GM12891 (cell line): ENCODE results near the gene EFNA2.
A peak's percentile ranks its signal among the peaks of the same experiment; 100 is the strongest.

ENCODE experiments used
- DNase-seq: peaks from one replicate; pipeline ENCODE4 v3.0.0; 2011; ENCODE audit warnings: low spot score; ENCODE audit not compliant: insufficient read length
- FAIRE-seq: peaks from 2 replicates; lab custom pipeline; 2011; peaks lifted over from hg19 to GRCh38; lab: Jason Lieb, UNC
- PAX5 ChIP-seq: IDR thresholded peaks from 2 replicates; pipeline ENCODE4 v1.6.1; 2011; ENCODE audit warnings: low read length, moderate library complexity, mild to moderate bottlenecking; ENCODE audit not compliant: insufficient read depth, severe bottlenecking
- POLR2A ChIP-seq: IDR thresholded peaks from 2 replicates; pipeline ENCODE4 v1.6.1; 2011; ENCODE audit warnings: low read depth, low read length, control low read depth
- POLR2AphosphoS5 ChIP-seq: IDR thresholded peaks from 2 replicates; pipeline ENCODE4 v1.6.1; 2011; ENCODE audit warnings: low read depth, low read length, control low read depth
- POU2F2 ChIP-seq: IDR thresholded peaks from 2 replicates; pipeline ENCODE4 v1.6.1; 2011; ENCODE audit warnings: low read depth, mild to moderate bottlenecking, control low read depth, low read length, moderate library complexity
- SPI1 ChIP-seq: IDR thresholded peaks from 2 replicates; pipeline ENCODE4 v1.6.1; 2011; ENCODE audit warnings: low read depth, low read length, control low read depth
- TAF1 ChIP-seq: IDR thresholded peaks from 2 replicates; pipeline ENCODE4 v1.6.1; 2011; ENCODE audit warnings: low read depth, low read length, control low read depth

Gene EFNA2

DNA sequence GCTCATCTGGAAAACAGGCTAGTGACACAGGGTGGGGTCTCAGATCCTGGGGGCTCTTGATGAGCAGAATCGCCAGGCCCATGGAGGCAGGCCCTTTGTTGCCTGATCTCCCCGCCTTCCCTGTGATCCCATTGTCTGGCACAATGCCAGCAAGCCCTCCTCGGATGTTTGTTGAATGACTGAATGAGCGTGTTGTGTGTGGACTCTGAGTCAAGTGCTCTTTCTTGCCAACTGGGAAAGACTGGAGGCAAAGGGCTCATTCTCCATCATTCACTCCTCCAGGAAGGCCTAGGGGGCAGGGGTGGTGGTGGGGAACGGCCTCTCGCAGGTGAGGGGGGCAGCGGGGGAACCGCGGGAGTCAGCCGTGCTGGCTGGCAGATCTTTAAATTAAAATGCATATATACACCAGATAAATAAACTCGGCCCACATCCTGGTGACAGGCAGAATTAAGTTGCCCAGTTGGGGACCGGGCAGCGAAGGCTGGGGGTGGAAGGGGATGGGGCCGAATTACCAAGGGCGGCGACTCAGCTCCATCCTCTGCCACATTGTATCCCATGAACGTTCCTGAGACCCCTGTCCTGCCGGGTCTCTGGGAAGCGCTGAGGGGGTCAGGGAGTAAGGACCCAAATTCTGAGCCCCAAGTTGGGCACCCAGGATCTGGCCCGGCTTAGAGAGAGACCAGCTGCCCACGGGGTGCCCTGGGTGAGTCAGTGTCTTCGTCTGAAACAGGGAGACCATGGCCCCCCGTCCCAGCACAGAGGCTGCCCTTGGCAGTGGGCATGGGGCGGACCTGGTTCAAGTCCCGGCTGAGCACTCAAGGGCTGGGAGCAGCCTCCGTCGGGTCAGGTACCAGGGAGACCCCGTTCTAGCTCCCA lies 24.5 kb downstream of the EFNA2 start:
- TF ChIP-seq POU2F2 (no peak), POLR2AphosphoS5 (no peak), SPI1 (no peak), PAX5 (no peak), POLR2A (no peak), TAF1 (no peak)
- peak; percentile 26 for FAIRE-seq
- DNase-seq = no peak

DNA sequence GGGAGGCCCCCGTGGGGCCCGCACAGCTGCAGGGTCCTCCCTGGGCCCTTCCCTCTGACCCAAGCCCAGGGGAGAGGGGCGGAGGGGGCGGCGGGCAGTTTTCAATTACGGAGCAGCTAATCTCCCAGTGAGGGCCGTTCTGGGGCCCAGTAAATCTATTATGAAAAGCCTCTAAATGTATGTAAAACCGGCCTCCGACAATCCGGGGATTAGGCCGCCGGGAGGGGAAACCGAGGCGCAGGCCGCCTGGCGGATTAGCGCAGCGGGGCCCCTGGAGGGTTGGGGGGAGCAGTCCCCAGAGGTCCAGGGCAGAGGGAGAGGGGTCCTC lies 25.1 kb downstream of the EFNA2 start:
- no peak for FAIRE-seq
- TF ChIP-seq POLR2AphosphoS5 (no peak), POLR2A (no peak), SPI1 (no peak), TAF1 (no peak)
- DNase-seq = no peak

DNA sequence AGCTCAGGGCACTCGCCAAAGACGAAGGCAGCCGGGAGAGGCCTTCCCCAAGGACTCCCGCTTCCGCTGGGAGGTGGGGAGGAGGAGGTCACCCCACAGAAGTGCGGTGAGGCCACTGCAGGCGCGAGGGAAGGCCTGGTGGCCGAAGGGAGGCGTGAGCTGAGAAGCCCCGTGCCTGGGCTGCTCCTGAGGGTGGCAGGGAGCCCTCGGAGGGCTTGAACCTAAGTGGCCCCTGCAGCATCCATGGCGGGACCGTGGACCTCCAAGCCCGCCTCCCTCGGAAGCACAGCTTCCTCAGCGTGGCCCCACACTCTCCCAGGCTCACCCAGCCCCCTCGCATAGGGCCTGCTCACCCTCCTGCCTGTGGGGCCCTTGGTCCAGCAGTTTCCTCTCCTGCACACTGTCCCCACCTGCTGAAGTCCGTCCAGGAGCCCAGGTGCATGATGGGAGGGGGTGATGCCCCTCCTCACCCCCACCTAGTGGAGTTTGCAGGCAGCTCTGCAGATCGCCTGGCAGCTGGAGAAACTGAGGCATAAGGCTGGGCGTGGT lies 25.9 kb downstream of the EFNA2 start:
- no peak for TF ChIP-seq PAX5
- TF ChIP-seq POLR2AphosphoS5 = no peak
- TF ChIP-seq SPI1 = no peak
- TF ChIP-seq TAF1 = no peak
- no peak for TF ChIP-seq POLR2A
- no peak for TF ChIP-seq POU2F2
- FAIRE-seq (no peak), DNase-seq (no peak)

DNA sequence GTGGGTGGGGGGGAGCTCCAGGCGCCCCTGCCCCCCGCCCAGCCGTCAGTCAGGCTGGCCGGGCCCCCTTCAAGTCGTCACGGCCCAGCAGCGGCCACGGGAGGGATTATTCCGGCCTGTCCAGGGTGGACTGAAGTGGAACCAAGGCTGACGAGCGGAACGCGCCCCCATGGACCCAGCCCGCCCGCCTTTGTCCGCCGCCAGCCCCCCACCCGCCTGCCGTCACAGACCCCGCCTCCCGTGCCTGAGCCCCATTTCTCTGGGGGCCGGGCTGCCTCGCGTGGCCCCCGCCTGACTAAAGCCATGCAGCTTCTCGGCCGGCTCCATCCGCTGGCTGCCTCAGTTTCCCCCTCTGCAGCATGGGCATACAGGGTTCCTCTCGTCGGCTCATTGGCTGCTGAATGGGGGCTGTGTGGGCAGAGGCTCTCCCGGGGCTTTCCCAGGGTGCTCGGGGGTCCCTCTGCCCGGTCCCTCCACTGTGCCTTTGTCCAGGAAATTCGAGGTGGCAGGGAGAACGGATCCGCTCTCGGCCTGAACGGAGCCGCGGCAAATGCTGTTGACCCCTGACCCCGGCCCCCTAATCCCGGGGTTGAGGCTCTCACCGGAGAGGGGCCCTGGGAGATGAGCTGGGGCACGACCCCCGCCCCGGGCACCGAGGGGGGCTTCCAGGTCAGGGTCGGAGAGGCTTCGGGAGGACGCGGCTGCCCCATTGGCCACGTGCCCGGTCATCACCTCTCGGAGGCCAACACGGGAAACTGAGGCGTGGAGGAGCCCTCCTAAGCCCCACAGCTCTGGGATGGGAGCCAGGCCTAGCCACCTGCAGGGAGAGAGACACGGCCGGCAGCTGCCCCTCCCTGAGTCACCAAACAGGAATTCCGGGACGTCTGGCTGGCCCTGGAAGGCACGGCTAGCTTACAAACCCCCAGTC lies 27.4 kb downstream of the EFNA2 start:
- no peak for DNase-seq
- FAIRE-seq = no peak
- TF ChIP-seq POLR2AphosphoS5 (no peak), POU2F2 (no peak), SPI1 (no peak), TAF1 (no peak), PAX5 (no peak), POLR2A (no peak)

DNA sequence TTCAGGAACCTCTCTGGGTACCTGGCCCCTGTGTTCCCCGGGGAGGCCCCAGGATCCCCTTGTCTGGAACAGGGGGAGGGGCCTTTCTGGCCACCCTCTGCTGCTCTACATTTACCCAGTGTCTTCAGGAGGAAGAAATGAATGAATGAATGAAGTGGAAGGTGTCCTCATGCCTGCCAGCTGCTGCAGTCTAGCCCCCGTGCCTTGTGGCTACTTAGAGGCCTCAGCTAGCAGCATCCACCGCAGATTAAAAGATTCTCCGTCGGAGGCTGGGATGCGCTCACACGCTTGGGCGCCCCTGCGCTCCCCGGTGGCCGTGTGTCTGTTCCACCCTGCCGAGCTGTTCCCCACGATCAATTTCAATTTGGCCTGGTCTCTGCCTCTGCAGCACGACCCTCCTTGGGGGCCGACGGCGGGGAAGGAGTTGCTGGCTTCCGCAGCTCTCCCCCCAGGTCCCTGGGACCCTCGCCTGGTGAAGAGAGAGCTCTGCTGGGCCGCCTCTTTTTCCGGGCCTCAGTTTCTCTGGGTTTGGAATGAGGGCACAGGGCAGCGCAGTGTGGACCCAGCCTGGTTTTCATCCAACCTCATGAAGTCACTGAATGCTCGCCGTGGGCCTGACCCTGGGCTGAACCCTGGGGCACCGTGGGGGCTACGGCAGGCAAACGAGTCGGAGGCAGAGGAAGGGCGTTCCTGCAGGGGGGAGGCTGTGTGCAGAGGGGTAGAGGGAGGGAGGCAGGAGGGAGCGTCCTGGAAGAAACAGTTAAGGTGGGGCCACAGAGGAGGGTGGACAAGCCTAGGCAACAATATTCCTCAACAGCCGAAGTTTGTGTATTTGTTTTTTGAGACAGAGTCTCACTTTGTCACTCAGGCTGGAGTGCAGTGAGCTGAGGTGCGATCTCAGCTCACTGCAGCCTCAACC lies 28.3 kb downstream of the EFNA2 start:
- FAIRE-seq = no peak
- TF ChIP-seq POU2F2 (no peak), TAF1 (no peak), POLR2A (no peak), POLR2AphosphoS5 (no peak), SPI1 (no peak), PAX5 (no peak)
- no peak for DNase-seq

DNA sequence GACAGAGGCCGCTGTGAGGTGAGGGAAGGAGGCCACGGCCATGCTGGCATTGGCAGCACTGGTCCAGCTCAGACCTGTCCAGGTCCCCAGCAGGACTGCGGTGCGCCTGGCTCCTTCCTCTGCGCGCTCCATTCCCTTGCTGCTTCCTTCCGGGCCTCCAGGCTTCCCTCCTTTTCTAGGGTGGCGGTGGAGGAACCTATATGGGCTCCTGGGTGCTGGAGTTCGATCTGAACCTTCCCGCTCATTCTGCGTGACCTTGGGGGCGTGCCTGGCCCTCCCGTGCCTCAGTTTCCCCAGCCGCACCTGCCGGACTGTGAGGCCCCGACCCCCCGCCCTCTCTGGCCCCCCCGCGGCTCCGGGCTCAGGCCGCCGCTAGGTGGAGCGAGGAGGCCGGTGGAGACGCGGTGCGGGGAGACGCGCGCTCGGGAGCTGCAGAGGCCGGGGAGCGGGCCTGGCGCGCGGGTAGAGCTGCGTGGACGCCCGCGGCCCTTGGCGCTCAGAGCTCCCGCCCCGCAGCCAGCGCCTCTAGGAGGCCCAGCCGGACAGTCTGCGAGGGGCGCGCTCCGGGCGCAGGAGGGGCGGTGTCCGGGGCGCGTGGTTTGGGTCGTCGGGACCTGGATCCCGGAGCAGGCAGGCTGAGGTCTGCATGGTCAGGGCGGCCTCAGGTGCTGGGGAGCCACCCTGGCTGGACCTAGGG lies 29.9 kb downstream of the EFNA2 start:
- FAIRE-seq = peak; percentile 16
- DNase-seq = peak; percentile 83
- no peak for TF ChIP-seq PAX5
- TF ChIP-seq TAF1 = no peak
- TF ChIP-seq POLR2A = no peak
- TF ChIP-seq SPI1 = no peak
- no peak for TF ChIP-seq POLR2AphosphoS5
- TF ChIP-seq POU2F2 = no peak

DNA sequence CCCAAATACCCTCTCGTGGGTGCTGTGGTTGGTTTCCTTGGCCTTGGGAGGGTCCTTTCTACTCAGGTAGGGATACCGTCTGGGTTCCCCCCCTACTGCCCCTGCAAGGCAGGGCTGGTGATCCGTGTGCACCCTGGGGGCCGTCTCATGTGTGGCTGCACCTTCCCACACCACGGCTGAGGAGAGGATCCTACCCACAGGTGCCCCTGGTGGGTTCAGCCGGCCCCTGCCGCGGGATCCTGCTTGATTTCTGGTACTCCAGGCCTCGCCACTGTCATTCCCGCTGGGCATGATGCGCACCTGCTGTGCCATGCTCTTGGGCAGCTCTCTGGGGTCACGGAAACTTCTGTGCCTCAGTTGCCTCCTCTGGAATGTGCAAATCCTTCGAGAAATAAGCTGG lies 30.8 kb downstream of the EFNA2 start:
- TF ChIP-seq POLR2A (no peak), POU2F2 (no peak), PAX5 (no peak), TAF1 (no peak), POLR2AphosphoS5 (no peak), SPI1 (no peak)
- DNase-seq = no peak
- no peak for FAIRE-seq

DNA sequence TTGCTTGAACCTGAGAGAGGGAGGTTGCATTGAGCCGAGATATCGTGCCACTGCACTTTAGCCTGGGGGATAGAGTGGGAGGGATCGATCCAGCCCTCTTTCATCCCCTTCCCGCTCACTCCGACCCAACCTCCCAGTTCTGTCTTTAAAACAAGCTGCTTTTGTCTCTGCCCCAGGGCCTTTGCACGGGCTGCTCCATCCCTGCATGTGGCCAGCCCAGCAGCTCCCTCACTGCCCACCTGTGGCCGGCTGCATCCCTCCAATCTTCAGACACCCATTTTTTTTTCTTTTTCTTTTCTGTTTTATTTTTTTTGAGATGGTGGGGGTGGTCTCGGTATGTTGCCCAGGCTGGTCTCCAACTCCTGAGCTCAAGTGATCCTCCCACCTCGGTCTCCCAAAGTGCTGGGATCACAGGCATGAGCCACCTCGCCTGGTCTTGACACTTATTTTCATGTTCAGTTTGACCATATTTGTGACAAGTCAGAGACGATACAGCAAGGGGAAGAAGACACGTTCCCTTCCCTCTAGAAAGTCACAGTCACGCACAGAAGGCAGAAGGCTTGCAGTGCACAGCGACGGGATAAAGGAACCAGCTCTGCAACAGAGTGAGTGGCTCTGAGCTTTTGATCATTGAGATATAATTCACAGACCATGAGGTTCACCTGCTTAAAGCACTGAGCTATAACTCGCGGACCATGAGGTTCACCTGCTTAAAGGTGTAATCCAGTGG lies 31.8 kb downstream of the EFNA2 start:
- DNase-seq = no peak
- FAIRE-seq = peak; percentile 16
- no peak for TF ChIP-seq TAF1
- no peak for TF ChIP-seq PAX5
- TF ChIP-seq POLR2A = no peak
- TF ChIP-seq POU2F2 = no peak
- TF ChIP-seq POLR2AphosphoS5 = no peak
- no peak for TF ChIP-seq SPI1
